Central memory CD4-positive, alpha-beta T cell (primary cell): ENCODE measurements around the gene ACBD4.

Experiments used
- DNase-seq: peaks from one replicate; pipeline ENCODE4 v3.0.0; 2022

Gene ACBD4

DNA sequence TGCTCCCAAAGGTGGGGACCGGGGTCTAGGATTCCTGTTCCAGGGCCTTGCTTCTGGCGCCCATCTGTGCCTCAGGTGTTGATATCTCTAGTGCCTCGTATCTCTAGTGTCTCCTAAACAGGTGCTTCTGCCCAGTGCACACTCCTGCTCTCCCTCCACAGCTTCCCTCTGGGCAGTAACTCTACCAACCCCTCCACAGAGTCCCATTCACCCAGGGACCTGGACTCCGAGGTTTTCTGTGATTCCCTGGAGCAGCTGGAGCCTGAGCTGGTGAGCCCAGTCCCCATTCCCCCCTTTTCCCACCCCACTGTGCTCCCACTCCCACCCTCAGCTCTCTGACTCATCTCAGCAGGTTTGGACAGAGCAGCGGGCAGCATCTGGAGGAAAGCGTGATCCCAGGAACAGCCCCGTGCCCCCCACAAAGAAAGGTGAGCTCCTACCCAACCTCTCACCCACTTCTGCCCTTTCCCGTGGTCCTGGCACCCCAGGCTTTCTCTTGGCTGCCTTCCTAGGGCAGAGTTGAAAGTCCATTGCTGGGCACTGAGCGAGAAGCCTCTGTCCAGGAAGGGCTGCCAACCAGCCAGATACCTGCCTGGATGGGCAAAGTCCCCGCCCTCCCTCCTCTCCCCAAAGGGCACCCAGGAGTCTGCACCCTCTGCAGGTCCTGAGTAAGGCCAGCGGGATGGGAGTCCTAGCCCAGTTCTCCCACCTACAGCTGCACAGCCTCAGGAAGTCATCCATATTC lies 2.2 kb downstream of the ACBD4 start:
- no peak for DNase-seq

DNA sequence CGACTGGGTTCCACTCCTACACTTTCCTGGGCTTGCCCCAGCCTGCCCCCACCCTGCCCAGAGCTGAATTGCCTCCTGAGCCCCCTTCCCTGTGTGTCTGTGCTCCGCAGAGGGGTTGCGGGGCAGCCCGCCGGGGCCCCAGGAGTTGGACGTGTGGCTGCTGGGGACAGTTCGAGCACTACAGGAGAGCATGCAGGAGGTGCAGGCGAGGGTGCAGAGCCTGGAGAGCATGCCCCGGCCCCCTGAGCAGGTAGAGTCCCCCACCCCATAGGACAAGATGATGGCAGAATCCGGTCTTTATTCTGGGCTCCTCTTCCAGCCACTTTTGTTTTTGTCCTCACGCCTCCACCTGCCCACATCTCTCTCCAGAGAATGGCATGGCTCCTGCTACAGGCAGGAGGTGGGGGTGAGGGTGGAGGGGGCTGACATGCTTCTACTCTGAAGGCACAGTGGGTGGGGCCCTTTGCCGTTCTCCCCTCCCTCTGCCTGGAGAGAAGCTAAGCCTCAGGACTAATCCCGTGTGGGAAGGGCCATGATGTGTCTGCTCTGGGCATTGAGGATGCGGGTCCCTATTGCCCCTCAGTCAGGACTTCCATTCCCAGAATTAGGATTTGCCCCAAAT lies 3.5 kb downstream of the ACBD4 start:
- DNase-seq: no peak

DNA sequence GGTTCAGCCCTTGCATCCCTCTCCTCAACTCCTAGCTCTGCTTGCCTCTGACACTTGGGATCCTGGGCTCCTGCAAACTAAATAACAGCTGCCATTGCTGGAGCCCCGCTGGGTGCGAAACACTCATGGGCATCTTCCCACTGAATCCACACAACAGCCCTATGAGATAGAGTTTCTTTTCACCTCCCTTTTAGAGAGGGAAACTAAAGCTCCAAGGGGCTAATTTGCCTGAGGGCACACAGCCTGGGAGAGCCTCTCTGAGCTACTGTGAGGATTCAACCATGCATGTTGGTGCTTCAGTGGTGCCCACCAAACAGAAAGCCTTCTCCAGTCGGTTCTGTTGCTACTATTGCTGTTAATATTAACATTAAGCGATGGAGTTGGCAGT lies 4.0 kb downstream of the ACBD4 start:
- no peak for DNase-seq

GRCh38 chr17:45143094-45143670 lies 7.7 kb downstream of the ACBD4 start:
- DNase-seq: no peak

DNA sequence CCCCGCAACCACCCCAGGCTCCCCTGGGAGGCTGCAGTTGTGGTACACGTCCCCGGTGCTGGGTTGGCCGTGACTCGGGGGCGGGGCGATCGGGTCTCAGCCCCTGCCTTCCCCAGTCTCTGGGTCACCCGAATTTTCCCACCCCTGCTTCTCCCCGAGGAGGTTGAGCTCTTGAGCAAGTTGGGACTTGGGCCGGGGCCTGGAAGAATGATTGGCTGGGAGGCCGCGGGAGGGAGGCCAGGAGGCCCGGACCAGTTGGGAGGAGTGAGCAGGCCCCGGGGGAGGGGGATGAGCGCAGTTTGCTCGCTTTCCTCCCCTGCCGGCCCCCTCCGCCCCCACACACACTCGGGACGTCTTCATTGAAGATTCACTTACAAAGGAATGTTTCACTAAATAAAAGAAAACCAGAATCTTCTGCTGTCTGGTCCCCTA lies 8.3 kb downstream of the ACBD4 start:
- DNase-seq: no peak

DNA sequence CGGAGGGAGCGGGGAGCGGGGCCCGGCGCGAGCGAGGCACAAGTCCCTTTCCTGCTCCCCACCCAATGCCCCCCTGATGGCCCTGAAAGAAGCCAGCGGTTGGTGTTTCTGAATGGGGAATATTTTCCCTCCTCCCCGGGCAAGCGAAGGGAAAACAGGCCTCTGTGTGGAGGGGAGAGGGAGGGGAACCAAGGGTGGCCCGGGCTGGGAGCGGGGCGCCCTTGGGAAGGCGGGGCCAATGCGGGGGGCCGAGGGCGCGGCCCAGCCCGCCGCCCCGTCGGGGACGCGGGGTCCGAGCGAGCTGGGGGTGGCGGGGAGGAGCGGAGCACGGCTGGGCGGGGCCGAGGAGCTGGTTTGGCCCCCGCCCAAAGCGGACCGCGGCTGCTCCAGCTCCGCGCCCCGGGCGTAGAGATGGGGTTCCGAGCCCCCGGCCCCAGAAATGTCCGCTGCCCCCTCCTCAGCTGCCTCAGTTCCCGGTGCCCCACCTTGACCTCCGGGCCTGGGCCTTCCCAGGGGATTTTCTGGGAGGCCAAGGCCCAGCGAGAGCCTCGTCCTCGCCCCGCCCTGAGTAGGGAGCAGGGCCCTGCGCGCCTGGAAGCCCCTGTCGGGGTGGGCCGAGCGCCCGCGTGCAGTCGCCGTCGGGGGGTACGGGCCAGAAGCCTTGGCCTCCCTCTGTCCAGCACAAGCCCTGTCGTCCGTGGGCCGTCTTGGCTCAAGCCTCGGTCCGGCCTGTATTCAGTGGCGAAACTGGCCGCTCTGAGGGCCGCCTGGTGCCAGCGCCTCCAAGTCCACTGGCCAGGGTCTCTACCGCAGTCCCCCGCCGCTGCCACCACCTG lies 8.9 kb downstream of the ACBD4 start:
- DNase-seq: no peak

GRCh38 chr17:45145035-45145389 lies 9.5 kb downstream of the ACBD4 start:
- no peak for DNase-seq

DNA sequence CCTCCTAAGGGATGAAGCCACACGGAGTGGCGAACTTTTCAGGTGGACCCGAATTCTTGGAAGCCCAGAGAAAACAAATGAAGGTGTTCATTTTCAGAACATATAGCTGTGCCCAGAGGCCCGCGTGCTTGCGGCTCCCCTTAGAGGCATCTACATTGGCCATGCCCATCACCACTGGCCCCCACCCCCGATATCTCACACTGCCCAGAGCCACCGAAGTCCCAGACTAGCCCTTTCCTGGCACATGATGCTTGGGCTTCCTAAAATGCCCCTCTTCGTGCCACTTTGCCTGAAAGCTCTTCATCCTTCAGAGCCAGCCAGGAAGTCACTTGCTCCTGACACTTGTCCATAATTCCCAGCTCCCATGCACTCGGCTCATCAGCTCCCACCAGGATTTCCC lies 10.7 kb downstream of the ACBD4 start:
- no peak for DNase-seq

DNA sequence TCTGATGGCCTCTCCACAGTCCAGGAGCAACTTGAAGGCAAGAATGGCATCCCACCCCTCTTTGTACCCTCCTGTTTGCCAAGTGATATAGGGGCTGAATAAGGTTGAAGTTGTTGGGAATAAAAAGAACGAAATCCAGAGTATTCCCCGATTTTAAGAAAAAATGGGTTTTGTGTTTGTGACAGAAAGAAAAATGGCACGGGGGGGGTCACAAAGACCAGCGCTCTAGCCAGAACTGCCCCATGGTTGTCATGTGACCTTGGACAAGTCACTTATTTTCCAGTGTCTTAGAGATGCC lies 11.1 kb downstream of the ACBD4 start:
- DNase-seq: no peak

GRCh38 chr17:45146890-45147580 lies 11.5 kb downstream of the ACBD4 start:
- DNase-seq: no peak

- DNase-seq: peak; percentile 83
Measured at GRCh38 chr17:45147581-45148182, 12.2 kb downstream of the ACBD4 start.

- peak; percentile 100 for DNase-seq
Measured at GRCh38 chr17:45148183-45149036, 12.9 kb downstream of the ACBD4 start, which contains the start of gene HEXIM1. HEXIM1 (plus strand) TSS chr17:45148475; CDS start chr17:45149191, 716 bp downstream.

DNA sequence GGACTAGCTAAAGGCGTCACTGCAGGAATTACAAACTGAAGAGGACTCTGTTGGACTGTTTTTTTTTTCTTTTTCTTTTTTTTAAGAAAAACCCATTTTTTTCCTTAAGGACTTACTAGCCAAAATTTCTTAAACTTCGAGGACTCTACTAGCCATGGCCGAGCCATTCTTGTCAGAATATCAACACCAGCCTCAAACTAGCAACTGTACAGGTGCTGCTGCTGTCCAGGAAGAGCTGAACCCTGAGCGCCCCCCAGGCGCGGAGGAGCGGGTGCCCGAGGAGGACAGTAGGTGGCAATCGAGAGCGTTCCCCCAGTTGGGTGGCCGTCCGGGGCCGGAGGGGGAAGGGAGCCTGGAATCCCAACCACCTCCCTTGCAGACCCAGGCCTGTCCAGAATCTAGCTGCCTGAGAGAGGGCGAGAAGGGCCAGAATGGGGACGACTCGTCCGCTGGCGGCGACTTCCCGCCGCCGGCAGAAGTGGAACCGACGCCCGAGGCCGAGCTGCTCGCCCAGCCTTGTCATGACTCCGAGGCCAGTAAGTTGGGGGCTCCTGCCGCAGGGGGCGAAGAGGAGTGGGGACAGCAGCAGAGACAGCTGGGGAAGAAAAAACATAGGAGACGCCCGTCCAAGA lies 13.7 kb downstream of the ACBD4 start:
- peak; percentile 67 for DNase-seq

GRCh38 chr17:45149669-45150664 lies 14.5 kb downstream of the ACBD4 start:
- peak; percentile 30 for DNase-seq

DNA sequence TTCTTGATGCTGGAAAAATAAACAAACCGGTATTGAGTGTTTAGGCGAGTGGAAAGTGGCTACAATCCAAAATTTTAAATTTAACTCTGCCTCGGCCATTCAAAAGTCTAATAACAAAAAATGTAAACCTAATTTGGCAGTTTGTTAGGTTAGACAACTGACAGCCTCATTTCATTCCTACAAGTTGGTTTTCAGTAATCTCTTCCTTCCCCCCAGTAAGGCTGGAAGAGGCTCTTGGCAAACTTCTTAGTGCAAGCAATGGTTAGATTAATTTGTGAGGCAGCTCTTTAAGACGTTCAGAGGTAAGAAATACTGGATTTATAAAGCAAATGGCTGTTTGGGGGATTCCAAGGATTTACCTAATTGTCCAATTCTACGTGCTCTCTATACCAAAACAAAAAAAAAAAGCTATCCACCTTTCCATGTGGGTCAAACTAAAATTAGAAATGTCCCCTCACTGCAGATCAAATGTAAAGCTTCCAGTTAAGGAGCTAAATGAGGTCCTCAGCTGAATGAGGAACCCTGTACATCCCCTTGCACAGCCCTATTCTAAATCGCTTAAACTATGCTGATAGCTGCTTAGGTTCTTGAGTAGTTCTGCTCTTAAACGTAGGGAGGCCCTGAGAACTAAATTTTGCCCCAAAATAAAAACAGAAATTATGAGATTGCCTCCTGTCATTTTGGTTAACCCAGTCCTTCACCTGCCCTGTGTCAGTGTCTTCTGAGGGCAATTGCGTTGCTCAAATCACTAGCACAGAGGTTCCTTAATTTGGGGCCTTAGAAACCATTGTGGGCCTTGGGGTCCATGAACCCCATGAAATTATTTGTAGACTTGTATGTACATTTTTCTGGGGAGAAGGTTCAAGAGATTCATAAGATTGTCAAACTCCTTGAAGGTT lies 15.7 kb downstream of the ACBD4 start:
- DNase-seq: no peak

DNA sequence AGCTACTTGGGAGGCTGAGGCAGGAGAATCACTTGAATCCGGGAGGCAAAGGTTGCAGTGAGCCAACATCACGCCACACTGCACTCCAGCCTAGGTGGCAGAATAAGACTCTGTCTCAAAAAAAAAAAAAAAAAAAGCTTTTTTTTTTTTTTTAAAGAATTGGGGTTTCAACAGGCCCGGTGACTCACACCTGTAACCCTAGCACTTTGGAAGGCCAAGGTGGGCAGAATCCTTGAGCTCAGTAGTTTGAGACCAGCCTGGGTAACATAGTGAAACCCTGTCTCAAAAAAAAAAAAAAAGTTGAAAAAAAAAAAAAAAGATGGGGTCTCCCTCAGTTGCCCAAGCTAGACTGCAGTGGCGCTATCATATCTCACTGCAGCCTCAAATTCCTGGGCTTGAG lies 19.5 kb downstream of the ACBD4 start:
- DNase-seq: no peak

GRCh38 chr17:45155483-45155882 lies 20.0 kb downstream of the ACBD4 start:
- no peak for DNase-seq

DNA sequence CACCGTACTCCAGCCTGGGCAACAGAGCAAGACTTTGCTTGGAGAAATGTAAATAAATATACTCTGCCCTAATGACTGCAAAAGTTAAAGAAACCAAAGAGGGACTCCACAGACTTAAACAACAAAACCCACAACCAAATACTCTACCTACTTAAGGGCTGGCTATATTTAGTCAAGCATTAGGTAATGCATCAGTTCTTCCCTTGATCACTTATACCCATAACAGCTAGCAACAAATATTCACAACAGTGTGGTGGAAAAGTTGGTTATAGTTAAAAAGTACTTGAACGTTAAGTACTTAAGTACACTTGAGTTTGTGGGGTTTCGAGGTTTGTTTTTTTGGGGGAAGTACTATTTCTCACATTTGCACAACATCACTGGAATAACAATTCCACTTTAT lies 20.8 kb downstream of the ACBD4 start:
- no peak for DNase-seq
